ENCODE results near the gene ANKS1A. TPM values are rescaled to one million over a fixed set of nuclear protein-coding genes. Genes with fewer than 3 reads are reported as not detected.

The ANKS1A gene
- total RNA-seq, 1 donor from 2014 or later: 11.5 TPM

- peaks cover 5 to 12% (median 6%) of the 10 kb centered on the region in 3 donors for H3K4me1 ChIP-seq (ENCODE audit: control insufficient read depth in 3 of 3, insufficient read depth in 3 of 3, low read length in 3 of 3)
- H3K27me3 ChIP-seq (ENCODE audit: control insufficient read depth in 3 of 3, insufficient read depth in 3 of 3, low read length in 3 of 3): no peaks in the 10 kb centered on the region
- no peaks in the 10 kb centered on the region for H3K9me3 ChIP-seq (ENCODE audit: control insufficient read depth in 3 of 3, low read length in 3 of 3)
- no peak overlapping the region for H3K27ac ChIP-seq (ENCODE audit: low read depth, low read length)
- H3K4me3 ChIP-seq (ENCODE audit: low read length in 3 of 3): no peak overlapping the region
- peaks cover 37 to 52% (median 42%) of the 10 kb centered on the region in 3 donors for H3K36me3 ChIP-seq (ENCODE audit: control insufficient read depth in 3 of 3, insufficient read depth in 3 of 3, low read length in 3 of 3)
- H3K9ac ChIP-seq (ENCODE audit: low read depth in 1 of 3, low read length in 3 of 3): no peak overlapping the region
These were observed 178.2 kb downstream of the ANKS1A start for GRCh38 chr6:35067234-35067633.

GRCh38 chr6:35068206-35068605 is 179.2 kb downstream of the ANKS1A start:
- Histone ChIP-seq H3K9ac (ENCODE audit: low read depth in 1 of 3, low read length in 3 of 3) (no peak overlapping the region), H3K36me3 (ENCODE audit: control insufficient read depth in 3 of 3, insufficient read depth in 3 of 3, low read length in 3 of 3) (peaks cover 36 to 53% (median 38%) of the 10 kb centered on the region in 3 donors), H3K27ac (ENCODE audit: low read depth, low read length) (no peak overlapping the region), H3K27me3 (ENCODE audit: control insufficient read depth in 3 of 3, insufficient read depth in 3 of 3, low read length in 3 of 3) (no peaks in the 10 kb centered on the region), H3K4me3 (ENCODE audit: low read length in 3 of 3) (no peak overlapping the region), H3K9me3 (ENCODE audit: control insufficient read depth in 3 of 3, low read length in 3 of 3) (no peaks in the 10 kb centered on the region), H3K4me1 (ENCODE audit: control insufficient read depth in 3 of 3, insufficient read depth in 3 of 3, low read length in 3 of 3) (peaks cover 5 to 6% (median 5%) of the 10 kb centered on the region in 3 donors)

GRCh38 chr6:35068644-35069043 is 179.6 kb downstream of the ANKS1A start:
- peaks cover 4 to 6% (median 5%) of the 10 kb centered on the region in 3 donors for H3K4me1 ChIP-seq (ENCODE audit: control insufficient read depth in 3 of 3, insufficient read depth in 3 of 3, low read length in 3 of 3)
- H3K9me3 ChIP-seq (ENCODE audit: control insufficient read depth in 3 of 3, low read length in 3 of 3): no peaks in the 10 kb centered on the region
- no peaks in the 10 kb centered on the region for H3K27me3 ChIP-seq (ENCODE audit: control insufficient read depth in 3 of 3, insufficient read depth in 3 of 3, low read length in 3 of 3)
- no peak overlapping the region for H3K4me3 ChIP-seq (ENCODE audit: low read length in 3 of 3)
- no peak overlapping the region for H3K27ac ChIP-seq (ENCODE audit: low read depth, low read length)
- peaks cover 35 to 53% (median 39%) of the 10 kb centered on the region in 3 donors for H3K36me3 ChIP-seq (ENCODE audit: control insufficient read depth in 3 of 3, insufficient read depth in 3 of 3, low read length in 3 of 3)
- no peak overlapping the region for H3K9ac ChIP-seq (ENCODE audit: low read depth in 1 of 3, low read length in 3 of 3)

- Histone ChIP-seq H3K27ac (ENCODE audit: low read depth, low read length) (no peak overlapping the region), H3K4me3 (ENCODE audit: low read length in 3 of 3) (no peak overlapping the region), H3K4me1 (ENCODE audit: control insufficient read depth in 3 of 3, insufficient read depth in 3 of 3, low read length in 3 of 3) (peaks cover 0 to 2% (median 0%) of the 10 kb centered on the region in 3 donors), H3K36me3 (ENCODE audit: control insufficient read depth in 3 of 3, insufficient read depth in 3 of 3, low read length in 3 of 3) (peaks cover 29 to 54% (median 42%) of the 10 kb centered on the region in 3 donors), H3K9ac (ENCODE audit: low read depth in 1 of 3, low read length in 3 of 3) (no peak overlapping the region), H3K9me3 (ENCODE audit: control insufficient read depth in 3 of 3, low read length in 3 of 3) (no peaks in the 10 kb centered on the region), H3K27me3 (ENCODE audit: control insufficient read depth in 3 of 3, insufficient read depth in 3 of 3, low read length in 3 of 3) (no peaks in the 10 kb centered on the region)
These were observed 180.2 kb downstream of the ANKS1A start for GRCh38 chr6:35069262-35069661.

- no peaks in the 10 kb centered on the region for H3K4me1 ChIP-seq (ENCODE audit: control insufficient read depth in 3 of 3, insufficient read depth in 3 of 3, low read length in 3 of 3)
- no peak overlapping the region for H3K9ac ChIP-seq (ENCODE audit: low read depth in 1 of 3, low read length in 3 of 3)
- no peaks in the 10 kb centered on the region for H3K27me3 ChIP-seq (ENCODE audit: control insufficient read depth in 3 of 3, insufficient read depth in 3 of 3, low read length in 3 of 3)
- no peak overlapping the region for H3K4me3 ChIP-seq (ENCODE audit: low read length in 3 of 3)
- no peaks in the 10 kb centered on the region for H3K9me3 ChIP-seq (ENCODE audit: control insufficient read depth in 3 of 3, low read length in 3 of 3)
- peaks cover 24 to 51% (median 40%) of the 10 kb centered on the region in 3 donors for H3K36me3 ChIP-seq (ENCODE audit: control insufficient read depth in 3 of 3, insufficient read depth in 3 of 3, low read length in 3 of 3)
- no peak overlapping the region for H3K27ac ChIP-seq (ENCODE audit: low read depth, low read length)
These were observed 181.1 kb downstream of the ANKS1A start for GRCh38 chr6:35070111-35070510.

GRCh38 chr6:35071347-35071994 is 182.4 kb downstream of the ANKS1A start:
- peaks cover 11 to 41% (median 29%) of the 10 kb centered on the region in 3 donors for H3K36me3 ChIP-seq (ENCODE audit: control insufficient read depth in 3 of 3, insufficient read depth in 3 of 3, low read length in 3 of 3)
- no peaks in the 10 kb centered on the region for H3K27me3 ChIP-seq (ENCODE audit: control insufficient read depth in 3 of 3, insufficient read depth in 3 of 3, low read length in 3 of 3)
- H3K4me1 ChIP-seq (ENCODE audit: control insufficient read depth in 3 of 3, insufficient read depth in 3 of 3, low read length in 3 of 3): no peaks in the 10 kb centered on the region
- no peaks in the 10 kb centered on the region for H3K9me3 ChIP-seq (ENCODE audit: control insufficient read depth in 3 of 3, low read length in 3 of 3)
- H3K4me3 ChIP-seq (ENCODE audit: low read length in 3 of 3): no peak overlapping the region
- H3K9ac ChIP-seq (ENCODE audit: low read depth in 1 of 3, low read length in 3 of 3): no peak overlapping the region
- H3K27ac ChIP-seq (ENCODE audit: low read depth, low read length): no peak overlapping the region

- H3K36me3 ChIP-seq (ENCODE audit: control insufficient read depth in 3 of 3, insufficient read depth in 3 of 3, low read length in 3 of 3): peaks cover 8 to 38% (median 30%) of the 10 kb centered on the region in 3 donors
- no peaks in the 10 kb centered on the region for H3K4me1 ChIP-seq (ENCODE audit: control insufficient read depth in 3 of 3, insufficient read depth in 3 of 3, low read length in 3 of 3)
- H3K27me3 ChIP-seq (ENCODE audit: control insufficient read depth in 3 of 3, insufficient read depth in 3 of 3, low read length in 3 of 3): no peaks in the 10 kb centered on the region
- no peak overlapping the region for H3K4me3 ChIP-seq (ENCODE audit: low read length in 3 of 3)
- H3K9ac ChIP-seq (ENCODE audit: low read depth in 1 of 3, low read length in 3 of 3): no peak overlapping the region
- no peaks in the 10 kb centered on the region for H3K9me3 ChIP-seq (ENCODE audit: control insufficient read depth in 3 of 3, low read length in 3 of 3)
- H3K27ac ChIP-seq (ENCODE audit: low read depth, low read length): no peak overlapping the region
These were observed 183.1 kb downstream of the ANKS1A start for GRCh38 chr6:35072051-35072697.

GRCh38 chr6:35072698-35073055 is 183.6 kb downstream of the ANKS1A start:
- no peak overlapping the region for H3K27ac ChIP-seq (ENCODE audit: low read depth, low read length)
- H3K27me3 ChIP-seq (ENCODE audit: control insufficient read depth in 3 of 3, insufficient read depth in 3 of 3, low read length in 3 of 3): no peaks in the 10 kb centered on the region
- H3K9me3 ChIP-seq (ENCODE audit: control insufficient read depth in 3 of 3, low read length in 3 of 3): no peaks in the 10 kb centered on the region
- no peak overlapping the region for H3K9ac ChIP-seq (ENCODE audit: low read depth in 1 of 3, low read length in 3 of 3)
- H3K4me1 ChIP-seq (ENCODE audit: control insufficient read depth in 3 of 3, insufficient read depth in 3 of 3, low read length in 3 of 3): no peaks in the 10 kb centered on the region
- peaks cover 13 to 42% (median 33%) of the 10 kb centered on the region in 3 donors for H3K36me3 ChIP-seq (ENCODE audit: control insufficient read depth in 3 of 3, insufficient read depth in 3 of 3, low read length in 3 of 3)
- H3K4me3 ChIP-seq (ENCODE audit: low read length in 3 of 3): no peak overlapping the region

- Histone ChIP-seq H3K9me3 (ENCODE audit: control insufficient read depth in 3 of 3, low read length in 3 of 3) (no peaks in the 10 kb centered on the region), H3K27ac (ENCODE audit: low read depth, low read length) (no peak overlapping the region), H3K4me3 (ENCODE audit: low read length in 3 of 3) (no peak overlapping the region), H3K27me3 (ENCODE audit: control insufficient read depth in 3 of 3, insufficient read depth in 3 of 3, low read length in 3 of 3) (no peaks in the 10 kb centered on the region), H3K4me1 (ENCODE audit: control insufficient read depth in 3 of 3, insufficient read depth in 3 of 3, low read length in 3 of 3) (no peaks in the 10 kb centered on the region), H3K36me3 (ENCODE audit: control insufficient read depth in 3 of 3, insufficient read depth in 3 of 3, low read length in 3 of 3) (peaks cover 15 to 46% (median 38%) of the 10 kb centered on the region in 3 donors), H3K9ac (ENCODE audit: low read depth in 1 of 3, low read length in 3 of 3) (no peak overlapping the region)
These were observed 184.2 kb downstream of the ANKS1A start for GRCh38 chr6:35073211-35073610.

- no peaks in the 10 kb centered on the region for H3K9me3 ChIP-seq (ENCODE audit: control insufficient read depth in 3 of 3, low read length in 3 of 3)
- H3K4me1 ChIP-seq (ENCODE audit: control insufficient read depth in 3 of 3, insufficient read depth in 3 of 3, low read length in 3 of 3): no peaks in the 10 kb centered on the region
- no peak overlapping the region for H3K27ac ChIP-seq (ENCODE audit: low read depth, low read length)
- no peak overlapping the region for H3K4me3 ChIP-seq (ENCODE audit: low read length in 3 of 3)
- H3K9ac ChIP-seq (ENCODE audit: low read depth in 1 of 3, low read length in 3 of 3): no peak overlapping the region
- H3K36me3 ChIP-seq (ENCODE audit: control insufficient read depth in 3 of 3, insufficient read depth in 3 of 3, low read length in 3 of 3): peaks cover 22 to 51% (median 44%) of the 10 kb centered on the region in 3 donors
- no peaks in the 10 kb centered on the region for H3K27me3 ChIP-seq (ENCODE audit: control insufficient read depth in 3 of 3, insufficient read depth in 3 of 3, low read length in 3 of 3)
These were observed 184.9 kb downstream of the ANKS1A start for GRCh38 chr6:35073766-35074471.

Data from skeletal muscle tissue (tissue), 4 donors.